ENCODE measurements around the gene WDR45B.
"Not testable (repeated sequence)": the region's sequence is repeated elsewhere in the genome, so short reads cannot be mapped to it uniquely, and the experiment has no call there.

The WDR45B gene

GRCh38 chr17:82582709-82583108, 65.5 kb downstream of the WDR45B start:
- no peak for DNase-seq (ENCODE audit: low spot score)

GRCh38 chr17:82582213-82582612, 66.0 kb downstream of the WDR45B start:
- DNase-seq (ENCODE audit: low spot score), result no peak

- not testable (repeated sequence) for DNase-seq (ENCODE audit: low spot score)
These were observed 68.3 kb downstream of the WDR45B start for GRCh38 chr17:82579969-82580368.

GRCh38 chr17:82577300-82577699, 70.9 kb downstream of the WDR45B start:
- no peak for DNase-seq (ENCODE audit: low spot score)

GRCh38 chr17:82575581-82576221, 72.5 kb downstream of the WDR45B start:
- not testable (repeated sequence) for DNase-seq (ENCODE audit: low spot score)

- DNase-seq (ENCODE audit: low spot score), result no peak
These were observed 74.2 kb downstream of the WDR45B start for GRCh38 chr17:82574041-82574440.

GRCh38 chr17:82571855-82572254, 76.4 kb downstream of the WDR45B start:
- DNase-seq (ENCODE audit: low spot score), result no peak

- DNase-seq (ENCODE audit: low spot score), result no peak
These were observed 78.0 kb downstream of the WDR45B start for GRCh38 chr17:82570277-82570676.

- DNase-seq (ENCODE audit: low spot score), result no peak
These were observed 78.6 kb downstream of the WDR45B start for GRCh38 chr17:82569621-82570020.

- no peak for DNase-seq (ENCODE audit: low spot score)
These were observed 79.2 kb downstream of the WDR45B start for GRCh38 chr17:82568997-82569393.

GRCh38 chr17:82567286-82567685, 81.0 kb downstream of the WDR45B start:
- DNase-seq (ENCODE audit: low spot score), result no peak

- DNase-seq (ENCODE audit: low spot score), result no peak
These were observed 81.9 kb downstream of the WDR45B start for GRCh38 chr17:82566129-82566960.

- DNase-seq (ENCODE audit: low spot score), result no peak
These were observed 82.7 kb downstream of the WDR45B start for GRCh38 chr17:82565551-82565950.

All from AG08396 (cell line).